Ramos (cell line): Measurements from ENCODE around the gene KITLG.
"Not testable (repeated sequence)": the region's sequence is repeated elsewhere in the genome, so short reads cannot be mapped to it uniquely, and the experiment has no call there.

Experiments
- in situ Hi-C: fragments of 300-500 bp; cut with MboI; formaldehyde crosslinking; loops from one replicate; pipeline ENCODE4 v1.14.3; 2022; ENCODE audit warnings: low sequenced_read_pairs; ENCODE audit not compliant: unreplicated experiment

KITLG gene

DNA sequence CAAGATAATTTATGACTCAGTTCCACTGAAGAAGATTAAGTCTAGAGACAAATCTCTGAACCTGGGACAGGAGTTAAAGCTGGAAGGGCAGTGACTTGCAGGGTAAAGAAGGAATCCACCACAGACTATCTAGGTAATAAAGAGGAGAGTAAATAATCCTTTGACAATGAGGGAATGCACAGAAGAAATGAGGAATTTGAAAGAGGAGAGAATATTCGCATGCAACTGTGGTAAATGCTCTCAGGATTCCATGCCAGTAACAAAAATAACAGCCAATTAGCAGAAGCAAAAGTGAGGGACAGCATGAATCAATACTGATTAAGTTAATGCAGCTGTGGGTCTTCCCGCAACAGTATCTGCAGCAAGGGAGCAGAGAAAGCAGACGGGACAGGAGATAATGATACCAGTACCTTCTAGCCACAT lies 77.0 kb downstream of the KITLG start:
- in situ Hi-C loops = no loop called here

GRCh38 chr12:88501972-88502938 lies 78.0 kb downstream of the KITLG start:
- in situ Hi-C loops = no loop called here

DNA sequence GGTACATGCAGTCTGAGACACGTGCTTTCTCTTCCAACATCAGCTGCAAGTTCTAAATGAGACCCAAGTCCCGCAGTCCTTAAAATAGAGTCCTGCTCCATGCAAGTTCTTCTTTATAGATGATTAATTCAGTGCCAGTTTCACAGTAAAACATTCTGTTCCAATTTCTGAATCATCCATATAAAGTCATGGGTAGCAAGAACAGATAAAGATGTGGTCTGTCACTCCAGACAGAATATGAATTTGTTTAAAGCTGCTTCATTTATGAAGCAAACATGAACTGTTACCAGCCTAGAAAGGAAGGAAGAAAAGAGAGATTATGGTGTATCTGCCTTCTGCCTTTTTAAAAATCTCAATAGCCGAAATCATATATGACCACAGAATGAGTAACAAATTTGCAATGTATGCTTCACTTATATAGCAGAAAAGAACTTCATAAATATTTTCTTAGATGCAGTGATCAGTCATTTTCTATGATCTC lies 83.3 kb downstream of the KITLG start:
- in situ Hi-C loops = no loop called here

DNA sequence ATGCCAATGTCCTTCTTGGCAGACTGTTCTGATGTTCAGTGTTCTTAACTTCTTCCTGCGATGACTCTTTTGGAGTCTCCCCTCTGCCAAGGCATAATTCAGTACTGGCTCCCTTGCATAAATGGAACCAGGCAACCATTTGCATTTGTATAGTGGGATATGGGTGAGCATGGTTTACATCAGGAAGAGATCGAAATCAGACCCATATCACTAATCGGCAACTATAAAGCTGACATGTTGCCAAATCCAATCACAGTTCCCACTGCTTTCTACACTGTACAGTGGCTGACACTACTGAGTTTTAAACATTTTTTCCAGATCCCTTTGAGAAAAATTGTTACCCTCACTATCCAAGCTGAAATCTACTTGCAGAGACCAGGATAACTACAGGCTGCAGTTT lies 83.8 kb downstream of the KITLG start:
- in situ Hi-C loops = no loop called here

GRCh38 chr12:88495031-88495430 lies 85.2 kb downstream of the KITLG start:
- in situ Hi-C loops = no loop called here

- in situ Hi-C loops = no loop called here
Measured at GRCh38 chr12:88494520-88494919, 85.8 kb downstream of the KITLG start.

DNA sequence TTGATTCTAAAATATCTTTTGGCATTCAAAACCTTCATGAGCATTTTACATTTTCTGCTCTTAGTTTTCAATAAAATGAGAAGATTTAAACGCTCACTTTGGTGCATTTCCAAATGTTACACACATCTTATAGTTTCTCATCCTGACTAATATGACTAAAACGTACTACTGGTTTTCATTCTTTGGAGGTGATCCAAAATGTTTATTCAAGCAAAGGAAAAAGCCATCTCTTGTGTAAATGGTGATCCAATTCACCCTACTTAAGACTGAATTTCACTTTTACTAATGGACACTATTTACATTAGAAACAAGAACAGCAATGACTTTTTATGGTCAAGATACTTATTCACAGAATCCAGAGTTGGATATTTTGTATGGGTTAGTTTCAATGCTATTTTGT lies 86.6 kb downstream of the KITLG start:
- in situ Hi-C loops = no loop called here

- in situ Hi-C loops = no loop called here
Measured at GRCh38 chr12:88490425-88490824, 89.8 kb downstream of the KITLG start.

DNA sequence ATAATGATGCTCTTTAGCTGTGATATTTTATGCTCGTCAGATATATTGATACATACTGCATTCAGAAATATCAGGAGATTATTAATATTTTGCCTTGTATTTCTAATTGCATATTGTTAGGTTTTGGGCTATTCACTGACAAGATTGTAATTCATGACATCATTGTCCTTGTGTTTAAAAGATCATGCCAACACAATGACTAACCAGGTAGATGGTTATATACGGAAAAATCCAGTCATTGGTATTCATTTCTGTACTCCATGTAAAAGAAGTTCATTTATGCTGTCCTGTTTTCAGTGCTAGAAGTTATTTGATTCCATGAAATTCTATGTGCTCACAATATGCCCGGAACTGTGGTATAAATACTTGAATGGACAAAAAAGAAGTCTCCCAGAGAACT lies 107.5 kb downstream of the KITLG start:
- in situ Hi-C loops = no loop called here

- in situ Hi-C loops = no loop called here
Measured at GRCh38 chr12:88472248-88472647, 108.0 kb downstream of the KITLG start.

DNA sequence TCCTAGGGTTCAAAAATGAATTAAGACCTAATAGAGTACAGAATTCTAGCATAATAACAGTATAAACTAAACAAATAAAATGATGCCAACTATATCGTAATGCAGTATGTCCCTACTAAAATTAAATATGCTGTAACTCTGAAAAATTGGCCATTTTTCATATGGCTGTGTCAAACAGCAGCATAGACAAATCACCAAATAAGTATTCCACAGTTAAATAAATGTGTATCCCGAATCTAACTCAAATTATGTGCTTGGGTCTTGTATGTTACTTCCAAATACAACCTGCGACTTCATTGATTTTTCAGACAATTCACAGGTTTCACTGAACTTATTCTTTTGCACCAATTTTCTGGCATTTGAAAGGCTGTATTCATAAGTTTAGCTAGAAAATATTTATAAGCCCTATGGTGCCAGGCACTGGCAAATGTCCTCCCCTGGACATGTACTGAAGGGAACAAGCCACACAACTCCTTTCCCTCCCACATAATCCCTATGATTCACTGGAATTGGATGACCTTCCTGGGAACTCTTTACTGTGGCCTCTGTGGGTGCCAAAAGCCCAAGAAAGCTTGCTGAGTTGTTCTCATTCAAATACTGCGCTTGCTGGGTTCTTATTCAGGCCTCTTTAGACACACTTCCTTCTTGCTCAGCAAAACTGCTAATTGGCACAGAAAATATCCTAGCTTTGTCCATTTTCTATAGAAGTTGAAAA lies 108.8 kb downstream of the KITLG start:
- in situ Hi-C loops = no loop called here

GRCh38 chr12:88469154-88469553 lies 111.1 kb downstream of the KITLG start:
- in situ Hi-C loops = no loop called here

GRCh38 chr12:88468581-88468980 lies 111.7 kb downstream of the KITLG start:
- in situ Hi-C loops = no loop called here

DNA sequence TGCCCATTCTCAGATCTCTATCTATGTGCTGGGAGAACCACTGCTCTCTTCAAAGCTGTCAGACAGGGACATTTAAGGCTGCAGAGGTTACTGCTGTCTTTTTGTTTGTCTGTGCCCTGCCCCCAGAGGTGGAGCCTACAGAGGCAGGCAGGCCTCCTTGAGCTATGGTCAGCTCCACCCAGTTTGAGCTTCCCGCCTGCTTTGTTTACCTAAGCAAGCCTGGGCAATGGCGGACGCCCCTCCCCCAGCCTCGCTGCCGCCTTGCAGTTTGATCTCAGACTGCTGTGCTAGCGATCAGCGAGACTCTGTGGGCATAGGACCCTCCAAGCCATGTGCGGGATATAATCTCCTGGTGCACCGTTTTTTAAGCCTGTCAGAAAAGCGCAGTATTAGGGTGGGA lies 113.6 kb downstream of the KITLG start:
- in situ Hi-C loops = not testable (repeated sequence)

GRCh38 chr12:88458327-88458726 lies 121.9 kb downstream of the KITLG start:
- in situ Hi-C loops = no loop called here

GRCh38 chr12:88453323-88453722 lies 126.9 kb downstream of the KITLG start:
- in situ Hi-C loops = no loop called here

DNA sequence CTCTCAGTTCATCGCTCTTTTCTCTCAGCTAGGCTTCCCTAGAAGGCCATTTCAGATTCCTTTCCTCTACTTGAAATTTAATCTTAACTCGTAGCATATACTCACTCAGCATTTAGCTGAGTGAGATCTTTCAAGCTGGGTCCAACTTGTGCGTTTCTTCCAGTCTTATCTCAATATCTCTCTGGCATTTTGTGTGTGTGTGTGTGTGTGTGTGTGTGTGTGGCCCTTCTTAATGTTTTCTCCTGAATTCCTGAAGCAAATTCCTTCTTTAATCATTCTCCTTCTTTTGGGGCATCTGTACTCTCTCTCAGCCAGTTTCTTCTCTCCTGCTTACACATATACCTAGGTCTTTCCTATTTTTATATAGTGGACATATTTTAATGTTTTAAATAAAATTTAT lies 129.1 kb downstream of the KITLG start:
- in situ Hi-C loops = no loop called here

- in situ Hi-C loops = no loop called here
Measured at GRCh38 chr12:88450136-88450535, 130.1 kb downstream of the KITLG start.

DNA sequence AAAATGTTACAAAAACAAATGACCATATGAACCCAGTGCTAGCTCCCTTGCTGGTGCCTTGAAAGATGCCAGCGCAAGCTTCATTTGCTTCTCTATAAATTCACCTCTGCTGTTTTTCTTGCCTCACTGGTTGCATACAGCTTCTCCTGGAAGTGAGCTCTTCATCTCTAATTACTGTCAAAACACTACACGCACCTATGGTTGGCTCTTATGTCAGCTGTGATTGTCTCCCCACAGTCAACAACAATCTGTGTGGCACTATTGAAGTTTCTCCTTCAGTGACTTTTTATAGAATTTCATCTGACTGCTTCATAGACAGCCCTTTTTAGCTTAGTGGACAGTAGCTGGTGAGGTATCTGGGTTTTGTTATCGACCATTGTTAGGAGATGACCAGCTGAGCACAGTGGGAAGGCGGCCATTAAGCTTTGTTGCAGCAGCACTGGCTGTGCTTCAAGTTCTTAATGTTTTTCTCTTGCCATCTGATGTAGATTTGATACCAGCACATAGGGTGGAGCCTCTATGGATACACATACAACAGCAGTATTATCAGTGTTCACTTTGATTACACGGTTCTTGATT lies 131.8 kb downstream of the KITLG start:
- in situ Hi-C loops = no loop called here

- in situ Hi-C loops = no loop called here
Measured at GRCh38 chr12:88445705-88446394, 134.4 kb downstream of the KITLG start.
